Large intestine (tissue), 3 donors: ENCODE measurements around the gene ARMH1. TPM values are rescaled to one million over a fixed set of nuclear protein-coding genes. Genes with fewer than 3 reads are reported as not detected.
"Not testable (repeated sequence)": the region's sequence is repeated elsewhere in the genome, so short reads cannot be mapped to it uniquely, and the experiment has no call there.

Experiments used
- DNase-seq, 2 donors: peaks; one replicate each; pipeline versions ENCODE4 v3.0.0 to v3.0.0-alpha.2; 2013
- H3K27ac ChIP-seq: one replicate; pipeline ENCODE4 v1.5.1; 2013; ENCODE audit warnings: low read length
- H3K27me3 ChIP-seq: 2 replicates; pipeline ENCODE4 v1.6.1; 2013; ENCODE audit warnings: low read length; ENCODE audit not compliant: control insufficient read depth, insufficient read depth
- H3K36me3 ChIP-seq: 2 replicates; pipeline ENCODE4 v1.6.1; 2013; ENCODE audit warnings: low read length; ENCODE audit not compliant: control insufficient read depth, insufficient read depth
- H3K4me1 ChIP-seq: one replicate; pipeline ENCODE4 v1.6.1; 2013; ENCODE audit warnings: low read length; ENCODE audit not compliant: control insufficient read depth, insufficient read depth
- H3K4me3 ChIP-seq: one replicate; pipeline ENCODE4 v1.5.1; 2013; ENCODE audit warnings: low read length
- H3K9me3 ChIP-seq: one replicate; pipeline ENCODE4 v1.6.1; 2013; ENCODE audit warnings: mild to moderate bottlenecking, low read depth, low read length, moderate library complexity; ENCODE audit not compliant: control insufficient read depth
- WGBS: methylation state at CpG from one replicate; pipeline ENCODE4 v1.1.5; 2013; ENCODE audit warnings: low lambda C conversion rate; ENCODE audit not compliant: insufficient coverage; 5-methylcytosine and 5-hydroxymethylcytosine counted together
- polyA plus RNA-seq: library from polyadenylated mRNA; unstranded; fragments of 120-200 nt; gene quantifications from one replicate; pipeline ENCODE4 v1.2.1, GENCODE V29; 2013

ARMH1 gene
- polyA plus RNA-seq, 1 donor, result 2.8 TPM

- peaks cover 5% of the 10 kb centered on the region for H3K4me1 ChIP-seq
- no CpG with 5 or more reads among the region's 57 CpGs for WGBS
- peaks cover 9% of the 10 kb centered on the region for H3K9me3 ChIP-seq
- peak; percentile 98 for DNase-seq
- peak within 1 kb of the TSS; percentile 79 for H3K27ac ChIP-seq
- peak within 1 kb of the TSS; percentile 59 for H3K4me3 ChIP-seq
- H3K27me3 ChIP-seq, result no peaks in the 10 kb centered on the region
- peaks cover 4% of the 10 kb centered on the region for H3K36me3 ChIP-seq
Observed at GRCh38 chr1:44739307-44740178, 65.0 kb downstream of the ARMH1 start, which contains the start of gene KIF2C. KIF2C (plus strand) TSS chr1:44739837; CDS start chr1:44739933, 96 bp downstream.

- Histone ChIP-seq H3K4me3 (peak overlapping the region; percentile 59), H3K4me1 (peaks cover 5% of the 10 kb centered on the region), H3K27me3 (no peaks in the 10 kb centered on the region), H3K36me3 (peaks cover 4% of the 10 kb centered on the region), H3K27ac (no peak overlapping the region), H3K9me3 (peaks cover 9% of the 10 kb centered on the region)
- no CpG with 5 or more reads among the region's 14 CpGs for WGBS
- no peak for DNase-seq
Observed at GRCh38 chr1:44740179-44740617, 65.7 kb downstream of the ARMH1 start.

- no peak overlapping the region for H3K4me3 ChIP-seq
- no CpG with 5 or more reads among the region's 1 CpG for WGBS
- peaks cover 5% of the 10 kb centered on the region for H3K4me1 ChIP-seq
- DNase-seq, result no peak
- no peak overlapping the region for H3K27ac ChIP-seq
- no peaks in the 10 kb centered on the region for H3K27me3 ChIP-seq
- peaks cover 5% of the 10 kb centered on the region for H3K9me3 ChIP-seq
- peaks cover 14% of the 10 kb centered on the region for H3K36me3 ChIP-seq
Observed at GRCh38 chr1:44743211-44743610, 68.7 kb downstream of the ARMH1 start.

GRCh38 chr1:44747878-44748277 lies 73.4 kb downstream of the ARMH1 start:
- no peak overlapping the region for H3K27ac ChIP-seq
- no CpG with 5 or more reads among the region's 3 CpGs for WGBS
- no peaks in the 10 kb centered on the region for H3K27me3 ChIP-seq
- H3K4me1 ChIP-seq, result no peaks in the 10 kb centered on the region
- H3K4me3 ChIP-seq, result no peak overlapping the region
- DNase-seq, result no peak
- peaks cover 14% of the 10 kb centered on the region for H3K36me3 ChIP-seq
- H3K9me3 ChIP-seq, result no peaks in the 10 kb centered on the region

GRCh38 chr1:44757420-44757819 lies 82.9 kb downstream of the ARMH1 start:
- Histone ChIP-seq H3K9me3 (no peaks in the 10 kb centered on the region), H3K4me3 (no peak overlapping the region), H3K36me3 (peaks cover 48% of the 10 kb centered on the region), H3K4me1 (no peaks in the 10 kb centered on the region), H3K27me3 (no peaks in the 10 kb centered on the region), H3K27ac (no peak overlapping the region)
- no peak for DNase-seq
- WGBS, result no CpG with 5 or more reads among the region's 2 CpGs

GRCh38 chr1:44759077-44759476 lies 84.6 kb downstream of the ARMH1 start:
- Histone ChIP-seq H3K9me3 (no peaks in the 10 kb centered on the region), H3K27me3 (no peaks in the 10 kb centered on the region), H3K27ac (no peak overlapping the region), H3K4me1 (no peaks in the 10 kb centered on the region), H3K36me3 (peaks cover 56% of the 10 kb centered on the region), H3K4me3 (no peak overlapping the region)
- no CpG with 5 or more reads among the region's 11 CpGs for WGBS
- no peak for DNase-seq

GRCh38 chr1:44760876-44761275 lies 86.4 kb downstream of the ARMH1 start:
- no CpG with 5 or more reads among the region's 3 CpGs for WGBS
- H3K27me3 ChIP-seq, result no peaks in the 10 kb centered on the region
- no peak for DNase-seq
- H3K4me1 ChIP-seq, result no peaks in the 10 kb centered on the region
- no peak overlapping the region for H3K27ac ChIP-seq
- no peak overlapping the region for H3K4me3 ChIP-seq
- peaks cover 51% of the 10 kb centered on the region for H3K36me3 ChIP-seq
- H3K9me3 ChIP-seq, result no peaks in the 10 kb centered on the region

- not testable (repeated sequence) for H3K4me3 ChIP-seq, H3K27ac ChIP-seq, DNase-seq, H3K27me3 ChIP-seq, H3K9me3 ChIP-seq, H3K4me1 ChIP-seq
- no CpG with 5 or more reads among the region's 6 CpGs for WGBS
- peaks cover 18% of the 10 kb centered on the region for H3K36me3 ChIP-seq
Observed at GRCh38 chr1:44766421-44766820, 91.9 kb downstream of the ARMH1 start.

Other genes with a start within 250 kb of the ARMH1 start
- 14.7 TPM for gene TMEM53, start 233 bp upstream of the ARMH1 start, polyA plus RNA-seq
- gene RNU5D-1, start 56.5 kb downstream of the ARMH1 start, polyA plus RNA-seq, result not detected
- 10.9 TPM for gene KIF2C, start 65.1 kb downstream of the ARMH1 start, polyA plus RNA-seq
- 2,680 TPM for gene RPS8, start 100.8 kb downstream of the ARMH1 start, polyA plus RNA-seq
- 6.1 TPM for gene BEST4, start 113.5 kb downstream of the ARMH1 start, polyA plus RNA-seq
- 16.4 TPM for gene PLK3, start 125.7 kb downstream of the ARMH1 start, polyA plus RNA-seq
- gene DYNLT4, start 132.6 kb downstream of the ARMH1 start, polyA plus RNA-seq, result 0.52 TPM
- gene BTBD19, start 133.8 kb downstream of the ARMH1 start, polyA plus RNA-seq, result 13.0 TPM
- 3.9 TPM for gene PTCH2, start 168.5 kb downstream of the ARMH1 start, polyA plus RNA-seq